Vagina (tissue), 2 donors: Measurements from ENCODE around the gene DDX17.

Source experiments
- CTCF ChIP-seq, 3 experiments: fragments of 450-650 bp in 2 of 3; fragments of 200-600 bp in 1 of 3; sonication (generic) in 1 of 3; IDR thresholded peaks; one replicate each; pipeline ENCODE4 v1.5.1; 2017 to 2019; ENCODE audit warnings: antibody characterized with exemption in 3 of 3, mild to moderate bottlenecking in 2 of 3, moderate library complexity in 2 of 3
- POLR2A ChIP-seq, 2 donors: fragments of 450-650 bp; IDR thresholded peaks; one replicate each; pipeline ENCODE4 v1.6.1; 2017; ENCODE audit warnings: antibody characterized with exemption in 2 of 2, mild to moderate bottlenecking in 2 of 2, moderate library complexity in 2 of 2

GRCh38 chr22:38487946-38488345 lies 18.2 kb downstream of the DDX17 start:
- no peak for TF ChIP-seq CTCF (IDR thresholded peaks at IDR 0.05)
- TF ChIP-seq POLR2A (IDR thresholded peaks at IDR 0.05): no peak
